ENCODE measurements around the gene FCN2.

The FCN2 gene

DNA sequence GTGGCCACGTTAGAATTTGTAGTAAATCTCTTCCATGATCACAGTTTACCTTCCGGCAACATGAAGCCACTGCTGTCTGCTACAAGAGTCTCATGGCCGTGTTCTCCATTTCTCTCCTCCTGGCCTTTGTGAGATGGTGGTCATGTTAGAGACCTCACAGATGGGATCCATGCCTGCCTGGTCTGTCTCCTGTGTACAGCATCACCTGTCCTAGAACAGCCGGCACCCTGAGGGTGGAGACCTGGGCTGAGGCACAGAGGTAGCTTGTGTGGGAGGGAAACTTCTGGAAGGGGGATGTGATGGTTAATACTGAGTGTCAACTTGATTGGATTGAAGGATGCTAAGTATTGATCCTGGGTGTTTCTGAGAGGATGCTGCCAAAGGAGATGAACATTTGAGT is 3.1 kb upstream of the FCN2 start:
- Histone ChIP-seq H3K36me3 (ENCODE audit: insufficient read depth, low read length) (peaks cover 3% of the 10 kb centered on the region; the same call in 1 of the 2 replicates), H3F3A (ENCODE audit: insufficient read depth, low read length) (no peaks in the 10 kb centered on the region), H3K4me1 (ENCODE audit: insufficient read depth, low read length, severe bottlenecking) (no peaks in the 10 kb centered on the region), H4K20me1 (ENCODE audit: insufficient read depth, low read length) (no peaks in the 10 kb centered on the region), H3K9me3 (ENCODE audit: low read length) (peaks cover 23% of the 10 kb centered on the region), H2AFZ (ENCODE audit: low read length) (no peak overlapping the region), H3K79me2 (ENCODE audit: insufficient read depth, low read length) (no peaks in the 10 kb centered on the region), H3K9ac (ENCODE audit: low read length) (no peak overlapping the region), H3K27me3 (ENCODE audit: insufficient read depth, low read length) (peaks cover 11% of the 10 kb centered on the region; the same call in 1 of the 2 replicates), H3K27ac (ENCODE audit: low read depth, low read length, poor library complexity, severe bottlenecking) (no peak overlapping the region), H3K4me3 (ENCODE audit: low read depth, low read length, poor library complexity, severe bottlenecking) (no peak overlapping the region), H3K4me2 (ENCODE audit: low read length) (no peak overlapping the region), H3K9me2 (ENCODE audit: low read depth, low read length) (no peaks in the 10 kb centered on the region)
- no peak for TF ChIP-seq EZH2 (IDR thresholded peaks at IDR 0.05; ENCODE audit: borderline replicate concordance, low read length)
- TF ChIP-seq, protein P1, sequence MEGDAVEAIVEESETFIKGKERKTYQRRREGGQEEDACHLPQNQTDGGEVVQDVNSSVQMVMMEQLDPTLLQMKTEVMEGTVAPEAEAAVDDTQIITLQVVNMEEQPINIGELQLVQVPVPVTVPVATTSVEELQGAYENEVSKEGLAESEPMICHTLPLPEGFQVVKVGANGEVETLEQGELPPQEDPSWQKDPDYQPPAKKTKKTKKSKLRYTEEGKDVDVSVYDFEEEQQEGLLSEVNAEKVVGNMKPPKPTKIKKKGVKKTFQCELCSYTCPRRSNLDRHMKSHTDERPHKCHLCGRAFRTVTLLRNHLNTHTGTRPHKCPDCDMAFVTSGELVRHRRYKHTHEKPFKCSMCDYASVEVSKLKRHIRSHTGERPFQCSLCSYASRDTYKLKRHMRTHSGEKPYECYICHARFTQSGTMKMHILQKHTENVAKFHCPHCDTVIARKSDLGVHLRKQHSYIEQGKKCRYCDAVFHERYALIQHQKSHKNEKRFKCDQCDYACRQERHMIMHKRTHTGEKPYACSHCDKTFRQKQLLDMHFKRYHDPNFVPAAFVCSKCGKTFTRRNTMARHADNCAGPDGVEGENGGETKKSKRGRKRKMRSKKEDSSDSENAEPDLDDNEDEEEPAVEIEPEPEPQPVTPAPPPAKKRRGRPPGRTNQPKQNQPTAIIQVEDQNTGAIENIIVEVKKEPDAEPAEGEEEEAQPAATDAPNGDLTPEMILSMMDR (IDR thresholded peaks at IDR 0.05; ENCODE audit: low read length), result no peak

DNA sequence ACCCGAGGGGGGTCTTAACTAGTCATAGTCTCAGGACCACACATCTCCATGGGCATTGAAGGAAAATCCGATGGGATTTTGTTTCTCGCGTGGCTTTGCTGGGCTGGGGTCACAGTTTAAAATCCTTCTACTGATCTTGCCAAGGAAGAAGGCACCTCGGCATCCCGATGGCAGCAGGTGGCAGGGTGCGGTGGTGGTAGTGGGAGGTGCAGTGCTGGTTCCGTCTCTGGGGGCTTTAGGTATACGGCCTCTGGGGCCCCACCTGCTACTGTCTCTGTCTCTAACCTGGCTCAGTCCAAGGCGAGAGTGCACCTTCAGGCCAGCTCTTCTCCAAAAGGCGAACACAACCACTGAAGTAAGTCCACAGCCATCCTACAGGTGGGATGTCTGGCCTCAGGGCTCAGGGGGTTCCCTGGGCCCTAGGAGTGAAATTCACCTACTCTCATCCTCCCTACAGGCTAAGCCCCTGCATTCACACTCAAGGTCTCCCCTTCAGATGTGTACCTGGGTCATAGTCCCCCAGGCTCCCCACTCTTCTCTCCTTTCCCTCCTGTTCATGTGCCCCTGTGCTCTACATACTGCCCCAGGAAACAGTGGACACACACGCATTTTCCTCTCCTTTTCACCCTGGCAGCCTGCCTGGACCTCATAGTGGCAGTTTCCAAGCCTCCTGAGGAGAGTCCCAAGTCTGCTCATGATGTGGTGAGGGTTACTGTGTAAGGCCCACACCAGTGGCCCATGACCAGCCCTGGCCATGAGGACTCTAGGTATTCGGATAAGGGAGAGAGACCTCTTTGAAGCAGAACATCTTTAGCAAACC is 736 bp upstream of the FCN2 start:
- Histone ChIP-seq H3K4me1 (ENCODE audit: insufficient read depth, low read length, severe bottlenecking) (no peaks in the 10 kb centered on the region), H2AFZ (ENCODE audit: low read length) (no peak overlapping the region), H3K9ac (ENCODE audit: low read length) (no peak overlapping the region), H3F3A (ENCODE audit: insufficient read depth, low read length) (no peaks in the 10 kb centered on the region), H3K4me3 (ENCODE audit: low read depth, low read length, poor library complexity, severe bottlenecking) (no peak overlapping the region), H3K9me3 (ENCODE audit: low read length) (peaks cover 10% of the 10 kb centered on the region; the same call in 1 of the 2 replicates), H3K27me3 (ENCODE audit: insufficient read depth, low read length) (peaks cover 12% of the 10 kb centered on the region; the same call in 1 of the 2 replicates), H3K79me2 (ENCODE audit: insufficient read depth, low read length) (no peaks in the 10 kb centered on the region), H3K4me2 (ENCODE audit: low read length) (no peak overlapping the region), H3K27ac (ENCODE audit: low read depth, low read length, poor library complexity, severe bottlenecking) (no peak overlapping the region), H3K36me3 (ENCODE audit: insufficient read depth, low read length) (peaks cover 3% of the 10 kb centered on the region; the same call in 1 of the 2 replicates), H4K20me1 (ENCODE audit: insufficient read depth, low read length) (no peaks in the 10 kb centered on the region), H3K9me2 (ENCODE audit: low read depth, low read length) (no peaks in the 10 kb centered on the region)
- TF ChIP-seq EZH2 (IDR thresholded peaks at IDR 0.05; ENCODE audit: borderline replicate concordance, low read length), result no peak

DNA sequence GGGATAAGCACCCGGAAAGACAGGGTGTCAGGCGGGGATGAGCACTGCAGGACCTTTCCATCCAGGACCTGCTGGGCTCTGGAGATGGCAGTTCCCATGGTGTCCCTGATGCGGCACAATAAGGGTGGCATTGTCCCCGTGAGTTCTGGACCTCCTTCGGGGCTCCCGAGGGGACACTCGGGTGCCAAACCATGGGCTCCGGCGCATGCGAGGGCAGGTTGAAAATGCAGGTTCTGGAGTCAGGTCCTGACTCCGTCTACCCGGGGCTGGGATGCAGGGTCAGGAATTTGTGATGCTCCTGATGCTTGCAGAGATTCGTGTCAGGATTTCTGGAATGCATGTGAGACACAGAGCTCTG is 682 bp downstream of the FCN2 start:
- peaks cover 12% of the 10 kb centered on the region; the same call in 1 of the 2 replicates for H3K27me3 ChIP-seq (ENCODE audit: insufficient read depth, low read length)
- no peaks in the 10 kb centered on the region for H3F3A ChIP-seq (ENCODE audit: insufficient read depth, low read length)
- TF ChIP-seq EZH2 (IDR thresholded peaks at IDR 0.05; ENCODE audit: borderline replicate concordance, low read length), result no peak
- TF ChIP-seq, protein P1 (IDR thresholded peaks at IDR 0.05; ENCODE audit: low read length), result no peak
- H3K9ac ChIP-seq (ENCODE audit: low read length), result no peak overlapping the region
- H4K20me1 ChIP-seq (ENCODE audit: insufficient read depth, low read length), result no peaks in the 10 kb centered on the region
- H3K79me2 ChIP-seq (ENCODE audit: insufficient read depth, low read length), result no peaks in the 10 kb centered on the region
- no peak overlapping the region for H3K4me2 ChIP-seq (ENCODE audit: low read length)
- no peaks in the 10 kb centered on the region; the same call in 1 of the 2 replicates for H3K36me3 ChIP-seq (ENCODE audit: insufficient read depth, low read length)
- no peaks in the 10 kb centered on the region for H3K4me1 ChIP-seq (ENCODE audit: insufficient read depth, low read length, severe bottlenecking)
- no peak overlapping the region for H3K27ac ChIP-seq (ENCODE audit: low read depth, low read length, poor library complexity, severe bottlenecking)
- H3K9me2 ChIP-seq (ENCODE audit: low read depth, low read length), result no peaks in the 10 kb centered on the region
- H3K9me3 ChIP-seq (ENCODE audit: low read length), result no peaks in the 10 kb centered on the region
- no peak overlapping the region for H3K4me3 ChIP-seq (ENCODE audit: low read depth, low read length, poor library complexity, severe bottlenecking)
- H2AFZ ChIP-seq (ENCODE audit: low read length), result no peak overlapping the region
